GDM1 (cell line): ENCODE data around the gene TARS2.
A peak's percentile ranks its signal among the peaks of the same experiment; 100 is the strongest.

Experiments used
- DNase-seq: peaks from one replicate; lab custom pipeline; 2025; lab: John Stamatoyannopoulos, UW

The TARS2 gene

GRCh38 chr1:150537732-150538684 lies 50.8 kb downstream of the TARS2 start:
- DNase-seq, result no peak

DNA sequence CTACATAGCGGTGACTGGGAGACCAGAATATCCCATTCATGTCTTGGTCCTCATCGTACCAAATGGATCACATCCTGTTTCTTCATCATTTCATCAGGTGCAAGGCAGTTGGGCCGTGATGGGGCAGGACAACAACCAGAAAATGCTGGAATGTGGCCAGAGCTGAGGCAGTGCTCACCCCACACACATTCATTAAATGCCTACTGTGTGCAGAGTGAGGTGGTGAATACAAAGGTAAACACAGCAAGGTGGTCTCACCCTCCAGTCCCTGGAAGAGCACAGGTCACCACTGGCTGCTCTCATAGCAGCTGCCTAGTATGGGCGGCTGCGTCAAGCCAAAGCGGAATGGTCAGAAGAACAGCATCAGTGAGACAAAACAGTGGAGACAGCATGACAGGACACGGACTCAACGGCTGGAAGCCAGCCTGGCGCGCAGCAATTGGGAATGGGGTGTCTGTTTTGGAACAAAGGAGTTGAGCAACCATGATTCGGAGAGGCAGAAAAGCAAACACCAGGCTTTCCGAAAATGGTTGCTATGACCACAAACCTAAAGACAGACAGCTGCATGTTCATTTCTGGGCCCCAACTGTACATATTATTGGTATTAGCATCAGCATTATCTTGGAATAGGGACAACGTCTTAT lies 56.4 kb downstream of the TARS2 start:
- no peak for DNase-seq

DNA sequence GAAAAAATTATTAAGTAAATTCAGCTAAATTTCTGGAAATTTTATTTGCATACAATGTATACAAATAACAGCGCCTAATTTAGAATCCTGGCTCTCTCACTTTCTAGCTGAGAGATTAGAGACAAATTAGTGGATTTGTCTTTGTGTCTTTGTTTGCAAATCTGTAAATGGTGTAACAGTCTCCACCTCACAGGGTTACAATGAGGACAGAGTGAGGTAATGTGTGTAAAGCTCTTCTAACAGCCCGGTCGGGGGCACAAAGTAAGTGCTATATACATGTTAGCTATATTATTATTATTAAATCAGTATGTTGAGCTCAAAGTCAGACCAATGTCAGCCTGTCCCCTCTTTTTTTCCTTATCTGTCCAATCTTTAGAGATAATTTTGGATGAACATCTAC lies 57.0 kb downstream of the TARS2 start:
- DNase-seq, result no peak

DNA sequence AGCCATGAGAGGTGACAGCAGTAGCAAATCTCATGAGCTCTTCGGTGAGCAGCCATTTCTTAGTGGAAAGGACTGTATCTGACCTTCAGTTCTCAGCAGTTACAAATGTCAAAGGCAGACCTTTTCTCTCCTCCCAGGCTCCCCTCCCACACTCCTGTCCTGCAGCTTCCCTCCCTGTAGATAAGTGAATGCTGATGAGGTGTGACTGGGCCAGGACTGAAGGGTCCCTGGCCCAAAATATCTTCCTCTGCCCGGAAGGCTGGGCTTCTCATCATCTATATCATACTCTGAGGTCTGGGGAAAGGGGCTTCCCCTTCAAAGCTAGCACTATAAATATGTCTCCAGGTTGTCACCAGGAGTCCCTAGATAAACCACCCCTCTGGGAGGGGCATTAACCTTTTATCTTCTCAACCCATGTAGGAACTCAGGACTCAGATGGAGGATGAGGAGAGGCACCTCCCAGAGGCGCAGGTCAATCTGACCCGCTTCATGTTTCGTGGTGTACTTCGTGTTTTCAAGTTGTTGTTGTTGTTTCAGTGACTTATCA lies 58.3 kb downstream of the TARS2 start:
- DNase-seq, result no peak

- DNase-seq, result no peak
Measured at GRCh38 chr1:150546294-150546937, 59.2 kb downstream of the TARS2 start.

GRCh38 chr1:150548324-150548631 lies 61.1 kb downstream of the TARS2 start:
- DNase-seq, result no peak

DNA sequence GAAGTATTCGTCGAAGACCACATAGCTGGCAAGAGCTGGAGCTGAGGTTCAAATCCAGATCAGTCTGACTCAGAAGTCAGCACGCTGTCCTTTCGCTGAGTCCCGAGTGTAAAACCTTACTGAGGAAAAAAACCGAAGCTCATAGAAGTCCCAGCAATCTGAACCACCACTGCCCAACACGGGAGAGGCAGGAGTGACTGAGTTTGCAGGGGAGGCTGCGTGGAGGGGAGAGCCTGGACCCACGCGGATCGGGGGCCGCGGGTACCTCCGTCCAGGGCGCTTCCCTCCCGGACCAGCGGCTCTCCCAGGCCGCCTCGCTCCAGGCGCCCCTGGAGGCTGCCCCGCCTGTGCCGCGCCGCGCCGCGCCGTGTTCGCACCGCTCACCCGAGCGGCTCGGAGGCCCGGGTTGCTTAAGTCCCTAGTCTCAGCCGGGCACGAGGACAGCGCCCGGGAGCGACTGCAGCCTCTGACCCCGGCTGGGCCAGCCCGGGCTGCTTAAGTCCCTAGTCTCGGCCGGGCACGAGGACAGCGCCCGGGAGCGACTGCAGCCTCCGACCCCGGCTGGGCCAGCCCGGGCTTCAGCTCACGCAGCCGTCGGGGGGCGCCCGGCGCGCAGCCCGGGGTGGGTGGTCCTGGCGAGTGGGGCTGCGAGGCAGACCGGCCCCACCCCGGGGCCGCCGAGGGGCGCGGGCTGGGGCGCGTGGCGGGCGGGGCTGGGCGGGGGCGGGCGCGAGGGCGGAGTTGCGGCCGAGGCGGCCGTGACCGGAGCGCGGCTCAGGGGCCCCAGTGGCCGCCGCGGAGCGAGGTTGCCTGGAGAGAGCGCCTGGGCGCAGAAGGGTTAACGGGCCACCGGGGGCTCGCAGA lies 61.6 kb downstream of the TARS2 start, which contains the start of gene ADAMTSL4:
ADAMTSL4 (plus strand) TSS at position 777 of the 864 bp plus-strand sequence. CDS start 2,881 bp downstream, outside the sequence.
- DNase-seq, result peak; percentile 42

- DNase-seq, result no peak
Measured at GRCh38 chr1:150549496-150550221, 62.4 kb downstream of the TARS2 start.

- no peak for DNase-seq
Measured at GRCh38 chr1:150550222-150551050, 63.2 kb downstream of the TARS2 start.

DNA sequence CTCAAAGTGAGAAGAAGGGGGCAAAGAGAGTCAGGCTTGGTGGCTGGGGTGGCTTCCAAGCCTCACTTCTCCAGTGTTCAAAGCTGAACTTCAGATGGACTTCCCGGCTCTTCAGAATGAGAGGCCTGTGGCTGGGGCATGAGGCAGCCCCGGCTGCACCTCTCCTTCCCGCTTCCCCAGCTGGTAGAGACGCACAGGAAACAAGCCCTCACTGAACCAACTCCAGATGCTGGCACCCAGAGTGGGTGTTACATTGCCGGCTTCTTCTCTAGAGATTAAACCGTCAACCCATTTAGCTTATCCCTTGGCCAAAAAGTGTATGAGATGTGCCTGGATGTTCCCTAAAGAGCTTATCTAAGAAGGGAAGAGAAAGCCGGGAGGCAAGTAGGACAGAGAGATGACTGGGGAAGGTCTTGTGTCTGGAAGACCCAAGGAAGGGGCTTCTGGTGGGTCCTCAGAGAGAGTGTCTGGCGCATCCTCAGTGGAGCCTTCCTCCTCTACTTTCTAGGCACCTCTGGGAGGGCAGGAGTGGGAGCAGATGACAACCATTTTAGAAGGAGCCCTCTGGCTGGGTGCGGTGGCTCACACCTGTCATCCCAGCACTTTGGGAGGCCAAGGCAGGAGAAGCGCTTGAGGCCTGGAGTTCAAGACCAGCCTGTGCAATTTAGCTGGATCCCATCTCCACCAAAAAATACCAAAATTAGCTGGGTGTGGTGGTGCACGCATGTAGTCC lies 64.0 kb downstream of the TARS2 start:
- DNase-seq, result no peak

DNA sequence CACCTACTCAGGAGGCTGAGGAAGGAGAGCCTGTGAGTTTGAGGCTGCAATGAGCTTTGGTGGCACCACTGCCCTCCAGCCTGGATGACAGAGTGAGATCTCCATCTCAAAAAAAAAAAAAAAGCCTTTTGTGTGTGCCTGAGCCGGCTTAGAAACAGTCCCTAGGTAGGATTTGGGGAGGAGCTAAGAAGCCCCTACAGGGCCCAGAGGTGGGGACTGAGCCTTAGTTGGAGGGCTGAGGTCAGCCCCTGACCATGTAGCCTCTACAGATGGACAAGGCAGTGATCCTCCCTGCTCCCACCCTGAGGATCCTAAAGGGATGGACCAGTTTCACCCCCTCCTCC lies 64.5 kb downstream of the TARS2 start:
- DNase-seq, result no peak

GRCh38 chr1:150552128-150552910 lies 65.1 kb downstream of the TARS2 start:
- DNase-seq, result peak; percentile 87

- DNase-seq, result no peak
Measured at GRCh38 chr1:150552911-150553289, 65.7 kb downstream of the TARS2 start.

GRCh38 chr1:150553392-150554085 lies 66.3 kb downstream of the TARS2 start:
- no peak for DNase-seq

DNA sequence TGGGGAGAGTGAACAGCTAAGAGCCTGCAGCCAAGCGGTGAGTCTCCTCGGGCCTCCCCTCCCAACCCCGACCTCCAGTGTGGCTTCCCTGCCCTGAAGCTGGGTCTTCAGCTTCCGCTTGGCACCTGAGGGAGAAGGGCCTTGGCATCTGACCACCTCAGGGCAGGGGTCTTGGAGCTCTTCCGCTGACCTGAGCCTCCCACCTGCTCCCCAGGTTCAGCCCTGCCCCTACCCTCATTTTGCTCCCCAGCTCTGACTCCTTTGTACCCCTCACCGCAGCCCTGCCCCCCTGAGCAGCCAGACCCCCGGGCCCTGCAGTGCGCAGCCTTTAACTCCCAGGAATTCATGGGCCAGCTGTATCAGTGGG lies 66.8 kb downstream of the TARS2 start:
- DNase-seq, result no peak

GRCh38 chr1:150555198-150555970 lies 68.2 kb downstream of the TARS2 start:
- DNase-seq, result no peak
